Lower leg skin (tissue), 3 donors: ENCODE measurements around the gene DNAH11.

Experiments used
- POLR2A ChIP-seq, 2 donors: fragments of 450-650 bp; IDR thresholded peaks; one replicate each; pipeline ENCODE4 v1.6.1; 2016 to 2017; ENCODE audit warnings: antibody characterized with exemption in 2 of 2, mild to moderate bottlenecking in 1 of 2, moderate library complexity in 1 of 2
- TF ChIP-seq, protein P1 (sequence below), 3 donors: fragments of 450-650 bp; IDR thresholded peaks; one replicate each; pipeline ENCODE4 v1.5.1; 2016; ENCODE audit warnings: antibody characterized with exemption in 3 of 3, mild to moderate bottlenecking in 3 of 3, moderate library complexity in 2 of 3

DNA sequence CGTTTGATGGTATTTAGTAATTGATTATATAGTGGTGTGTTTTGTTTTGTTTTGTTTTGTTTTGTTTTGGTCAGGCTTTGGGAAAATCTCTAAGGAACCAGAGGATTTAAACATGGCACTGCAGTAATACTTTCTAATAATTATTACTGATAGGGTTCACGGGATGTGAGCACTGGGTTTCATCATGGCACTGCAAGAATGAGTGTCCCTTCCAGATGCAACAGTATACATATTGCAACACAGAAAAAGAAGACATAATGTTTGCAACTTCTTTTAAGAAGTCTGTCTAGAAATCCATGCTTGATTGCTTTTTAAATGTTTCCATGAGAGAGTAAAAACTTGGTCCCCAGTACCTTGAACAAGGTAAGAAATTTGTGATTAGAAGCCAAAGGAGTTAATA lies 405.1 kb downstream of the DNAH11 start:
- TF ChIP-seq POLR2A (IDR thresholded peaks at IDR 0.05), result no peak
- TF ChIP-seq, protein P1, sequence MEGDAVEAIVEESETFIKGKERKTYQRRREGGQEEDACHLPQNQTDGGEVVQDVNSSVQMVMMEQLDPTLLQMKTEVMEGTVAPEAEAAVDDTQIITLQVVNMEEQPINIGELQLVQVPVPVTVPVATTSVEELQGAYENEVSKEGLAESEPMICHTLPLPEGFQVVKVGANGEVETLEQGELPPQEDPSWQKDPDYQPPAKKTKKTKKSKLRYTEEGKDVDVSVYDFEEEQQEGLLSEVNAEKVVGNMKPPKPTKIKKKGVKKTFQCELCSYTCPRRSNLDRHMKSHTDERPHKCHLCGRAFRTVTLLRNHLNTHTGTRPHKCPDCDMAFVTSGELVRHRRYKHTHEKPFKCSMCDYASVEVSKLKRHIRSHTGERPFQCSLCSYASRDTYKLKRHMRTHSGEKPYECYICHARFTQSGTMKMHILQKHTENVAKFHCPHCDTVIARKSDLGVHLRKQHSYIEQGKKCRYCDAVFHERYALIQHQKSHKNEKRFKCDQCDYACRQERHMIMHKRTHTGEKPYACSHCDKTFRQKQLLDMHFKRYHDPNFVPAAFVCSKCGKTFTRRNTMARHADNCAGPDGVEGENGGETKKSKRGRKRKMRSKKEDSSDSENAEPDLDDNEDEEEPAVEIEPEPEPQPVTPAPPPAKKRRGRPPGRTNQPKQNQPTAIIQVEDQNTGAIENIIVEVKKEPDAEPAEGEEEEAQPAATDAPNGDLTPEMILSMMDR (IDR thresholded peaks at IDR 0.05), result no peak
